ENCODE results near the gene SMG6.

DNA sequence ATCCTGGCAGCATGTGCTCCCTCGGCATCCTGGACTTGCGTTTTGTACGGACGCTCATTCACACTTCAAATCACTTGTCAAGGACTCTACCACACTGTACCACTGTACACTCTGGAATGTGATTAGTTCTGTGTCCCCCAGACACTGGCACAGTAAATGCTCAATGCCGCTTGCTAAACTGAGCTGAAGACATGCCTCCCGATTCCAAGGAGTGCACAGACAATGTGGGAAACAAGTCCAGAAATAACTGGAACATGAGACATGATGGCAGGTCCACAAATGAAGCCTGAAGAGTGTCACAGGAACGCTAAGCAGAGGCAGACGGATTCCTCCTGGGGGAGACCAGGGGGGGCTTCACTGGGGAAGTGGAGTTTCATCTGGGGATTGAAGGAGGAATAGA lies 226.5 kb downstream of the SMG6 start:
- TF ChIP-seq, protein P1, sequence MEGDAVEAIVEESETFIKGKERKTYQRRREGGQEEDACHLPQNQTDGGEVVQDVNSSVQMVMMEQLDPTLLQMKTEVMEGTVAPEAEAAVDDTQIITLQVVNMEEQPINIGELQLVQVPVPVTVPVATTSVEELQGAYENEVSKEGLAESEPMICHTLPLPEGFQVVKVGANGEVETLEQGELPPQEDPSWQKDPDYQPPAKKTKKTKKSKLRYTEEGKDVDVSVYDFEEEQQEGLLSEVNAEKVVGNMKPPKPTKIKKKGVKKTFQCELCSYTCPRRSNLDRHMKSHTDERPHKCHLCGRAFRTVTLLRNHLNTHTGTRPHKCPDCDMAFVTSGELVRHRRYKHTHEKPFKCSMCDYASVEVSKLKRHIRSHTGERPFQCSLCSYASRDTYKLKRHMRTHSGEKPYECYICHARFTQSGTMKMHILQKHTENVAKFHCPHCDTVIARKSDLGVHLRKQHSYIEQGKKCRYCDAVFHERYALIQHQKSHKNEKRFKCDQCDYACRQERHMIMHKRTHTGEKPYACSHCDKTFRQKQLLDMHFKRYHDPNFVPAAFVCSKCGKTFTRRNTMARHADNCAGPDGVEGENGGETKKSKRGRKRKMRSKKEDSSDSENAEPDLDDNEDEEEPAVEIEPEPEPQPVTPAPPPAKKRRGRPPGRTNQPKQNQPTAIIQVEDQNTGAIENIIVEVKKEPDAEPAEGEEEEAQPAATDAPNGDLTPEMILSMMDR (IDR thresholded peaks at IDR 0.05) = no peak
- no peak for TF ChIP-seq POLR2A (IDR thresholded peaks at IDR 0.05)

Data from esophagus squamous epithelium (tissue), 4 donors.